ENCODE measurements around the gene RAB42. TPM values are rescaled to one million over a fixed set of nuclear protein-coding genes. Genes with fewer than 3 reads are reported as not detected.

Gene RAB42
- total RNA-seq, 2 experiments from 2014 or later: not detected

- Mint-ChIP-seq H3K36me3 (ENCODE audit: low read depth) (peaks cover 56% of the 10 kb centered on the region), H3K4me3 (no peak overlapping the region), H3K27me3 (no peaks in the 10 kb centered on the region), H3K9me3 (no peaks in the 10 kb centered on the region), H3K27ac (no peak overlapping the region), H3K4me1 (ENCODE audit: low read depth) (no peaks in the 10 kb centered on the region)
- Histone ChIP-seq H3K4me3 (ENCODE audit: low read length) (no peak overlapping the region), H3K9me3 (ENCODE audit: control insufficient read depth in 1 of 2, insufficient read depth in 1 of 2, low read length in 2 of 2) (no peaks in the 10 kb centered on the region), H3K4me1 (ENCODE audit: insufficient read depth, low read length) (peaks cover 3% of the 10 kb centered on the region), H3K36me3 (ENCODE audit: insufficient read depth, low read length) (peaks cover 56% of the 10 kb centered on the region), H3K27ac (ENCODE audit: low read depth in 1 of 2, low read length in 2 of 2) (no peak overlapping the region), H3K27me3 (ENCODE audit: control insufficient read depth in 1 of 2, insufficient read depth in 2 of 2, low read length in 2 of 2) (no peaks in the 10 kb centered on the region)
- CTCF ChIA-PET: interaction anchor here (0.6 to 1.8 kb wide), 7 partner anchors 12 to 354 kb away, joined by 3 to 8 read pairs (median 4); no protein-coding TSS in a partner anchor
- peak; percentile 67 for TF ChIP-seq CTCF (IDR thresholded peaks at IDR 0.05)
- DNase-seq (peak in 6 of 14 experiments; percentile 11 to 65 (median 48)), ATAC-seq (ENCODE audit: poor library complexity) (no peak)
- intact Hi-C loops (cut with DNase I, micrococcal nuclease): loop anchor here (1.0 to 5.0 kb wide), 5 partner anchors 84 to 355 kb away; no protein-coding TSS in a partner anchor
- POLR2A ChIA-PET: interaction anchor here (0.6 to 1.5 kb wide), 6 partner anchors 21 to 354 kb away, joined by 3 to 7 read pairs (median 4); no protein-coding TSS in a partner anchor
Measured at GRCh38 chr1:28602536-28603439, 10.7 kb downstream of the RAB42 start.

GRCh38 chr1:28604411-28604810 lies 12.3 kb downstream of the RAB42 start:
- no peak for DNase-seq
- ChIA-PET POLR2A (interaction anchor here (1.2 kb wide), 1 partner anchor 23 kb away, joined by 6 read pairs; no protein-coding TSS in a partner anchor), CTCF (interaction anchor here (1.5 kb wide), 1 partner anchor 272 kb away, joined by 4 read pairs; no protein-coding TSS in a partner anchor)
- ATAC-seq (ENCODE audit: poor library complexity): no peak
- Mint-ChIP-seq H3K9me3 (no peaks in the 10 kb centered on the region), H3K36me3 (ENCODE audit: low read depth) (peaks cover 60% of the 10 kb centered on the region), H3K4me3 (no peak overlapping the region), H3K27me3 (no peaks in the 10 kb centered on the region), H3K4me1 (ENCODE audit: low read depth) (no peaks in the 10 kb centered on the region), H3K27ac (no peak overlapping the region)
- Histone ChIP-seq H3K4me1 (ENCODE audit: insufficient read depth, low read length) (no peaks in the 10 kb centered on the region), H3K36me3 (ENCODE audit: insufficient read depth, low read length) (peaks cover 67% of the 10 kb centered on the region), H3K4me3 (ENCODE audit: low read length) (no peak overlapping the region), H3K9me3 (ENCODE audit: control insufficient read depth in 1 of 2, insufficient read depth in 1 of 2, low read length in 2 of 2) (no peaks in the 10 kb centered on the region), H3K27me3 (ENCODE audit: control insufficient read depth in 1 of 2, insufficient read depth in 2 of 2, low read length in 2 of 2) (no peaks in the 10 kb centered on the region), H3K27ac (ENCODE audit: low read depth in 1 of 2, low read length in 2 of 2) (no peak overlapping the region)
- TF ChIP-seq CTCF (IDR thresholded peaks at IDR 0.05): no peak
- intact Hi-C loops (cut with DNase I, micrococcal nuclease): loop anchor here (5.0 kb wide), 2 partner anchors 87 to 357 kb away; no protein-coding TSS in a partner anchor

GRCh38 chr1:28604962-28605361 lies 12.9 kb downstream of the RAB42 start:
- TF ChIP-seq CTCF (IDR thresholded peaks at IDR 0.05): no peak
- DNase-seq (no peak), ATAC-seq (ENCODE audit: poor library complexity) (no peak)
- POLR2A ChIA-PET: interaction anchor here (1.2 to 1.5 kb wide), 2 partner anchors 23 to 24 kb away, joined by 6 read pairs; no protein-coding TSS in a partner anchor
- Histone ChIP-seq H3K36me3 (ENCODE audit: insufficient read depth, low read length) (peaks cover 72% of the 10 kb centered on the region), H3K9me3 (ENCODE audit: control insufficient read depth in 1 of 2, insufficient read depth in 1 of 2, low read length in 2 of 2) (no peaks in the 10 kb centered on the region), H3K27ac (ENCODE audit: low read depth in 1 of 2, low read length in 2 of 2) (no peak overlapping the region), H3K4me1 (ENCODE audit: insufficient read depth, low read length) (no peaks in the 10 kb centered on the region), H3K27me3 (ENCODE audit: control insufficient read depth in 1 of 2, insufficient read depth in 2 of 2, low read length in 2 of 2) (no peaks in the 10 kb centered on the region), H3K4me3 (ENCODE audit: low read length) (no peak overlapping the region)
- CTCF ChIA-PET: interaction anchor here (1.5 kb wide), 1 partner anchor 272 kb away, joined by 4 read pairs; no protein-coding TSS in a partner anchor
- H3K9me3 Mint-ChIP-seq: no peaks in the 10 kb centered on the region
- no peaks in the 10 kb centered on the region for H3K27me3 Mint-ChIP-seq
- intact Hi-C loops (cut with DNase I, micrococcal nuclease): loop anchor here (5.0 kb wide), 2 partner anchors 88 to 358 kb away; no protein-coding TSS in a partner anchor
- peaks cover 65% of the 10 kb centered on the region for H3K36me3 Mint-ChIP-seq (ENCODE audit: low read depth)
- no peaks in the 10 kb centered on the region for H3K4me1 Mint-ChIP-seq (ENCODE audit: low read depth)
- no peak overlapping the region for H3K4me3 Mint-ChIP-seq
- no peak overlapping the region for H3K27ac Mint-ChIP-seq
